Mononuclear cell (primary cell): ENCODE data around the gene CALML6. TPM values are rescaled to one million over a fixed set of nuclear protein-coding genes. Genes with fewer than 3 reads are reported as not detected.

ENCODE experiments used
- H3K27me3 ChIP-seq: 2 replicates; pipeline ENCODE4 v1.6.0; 2011; ENCODE audit warnings: low read length, control low read depth; ENCODE audit not compliant: insufficient read depth
- H3K4me1 ChIP-seq: 2 replicates; pipeline ENCODE4 v1.5.1; 2011; ENCODE audit warnings: mild to moderate bottlenecking, low read length, control low read depth; ENCODE audit not compliant: insufficient read depth
- H3K4me3 ChIP-seq: 2 replicates; pipeline ENCODE4 v1.5.1; 2011; ENCODE audit warnings: mild to moderate bottlenecking, low read length, moderate library complexity
- H3K9me3 ChIP-seq: 2 replicates; pipeline ENCODE4 v1.5.1; 2011; ENCODE audit warnings: low read depth, mild to moderate bottlenecking, control low read depth, low read length
- total RNA-seq: library from RNA; depleted of rRNA; stranded (reverse); fragments of >200 nt; gene quantifications from one replicate; pipeline ENCODE4 v1.2.3, GENCODE V29; 2012

CALML6 gene
- total RNA-seq, 1 donor: not detected

- Histone ChIP-seq H3K27me3 (no peaks in the 10 kb centered on the region), H3K4me1 (peaks cover 52% of the 10 kb centered on the region), H3K9me3 (no peaks in the 10 kb centered on the region), H3K4me3 (peak overlapping the region; percentile 74)
These were observed 25.8 kb upstream of the CALML6 start for GRCh38 chr1:1889090-1889750.

DNA sequence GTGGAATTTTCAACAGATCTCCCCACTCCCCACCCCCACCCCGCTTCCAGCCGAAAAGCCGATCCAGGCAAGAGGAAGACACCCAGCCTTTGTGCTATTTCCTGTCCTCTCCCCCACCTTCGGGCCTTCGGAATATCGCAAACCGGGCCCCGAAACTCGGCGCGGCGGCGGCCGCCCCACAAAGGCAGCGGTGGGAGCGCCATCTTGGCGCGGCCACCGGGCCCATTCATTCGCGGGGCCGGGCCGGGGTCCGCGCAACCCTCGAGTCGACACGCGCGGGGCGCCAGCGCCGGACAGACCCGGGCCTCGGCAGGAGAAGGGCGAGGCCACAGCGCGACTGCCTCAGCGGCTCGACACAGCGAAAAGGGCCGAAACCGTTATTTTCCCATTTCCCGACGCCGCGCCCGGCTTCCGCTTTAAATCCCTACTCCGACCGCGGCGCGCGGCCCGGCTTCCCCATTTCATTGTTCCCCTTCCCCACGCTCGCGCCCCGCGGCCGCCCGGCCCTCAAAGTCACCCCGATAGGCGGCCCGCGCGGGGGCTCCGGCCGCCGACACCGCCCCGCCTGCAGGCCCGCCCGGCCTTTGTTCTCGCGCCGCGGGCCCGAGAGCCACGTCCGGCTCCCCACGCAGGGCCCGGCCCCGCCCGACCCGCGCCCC, 25.1 kb upstream of the CALML6 start:
- peaks cover 58% of the 10 kb centered on the region for H3K4me1 ChIP-seq
- H3K27me3 ChIP-seq: no peaks in the 10 kb centered on the region
- no peaks in the 10 kb centered on the region for H3K9me3 ChIP-seq
- peak overlapping the region; percentile 74 for H3K4me3 ChIP-seq

DNA sequence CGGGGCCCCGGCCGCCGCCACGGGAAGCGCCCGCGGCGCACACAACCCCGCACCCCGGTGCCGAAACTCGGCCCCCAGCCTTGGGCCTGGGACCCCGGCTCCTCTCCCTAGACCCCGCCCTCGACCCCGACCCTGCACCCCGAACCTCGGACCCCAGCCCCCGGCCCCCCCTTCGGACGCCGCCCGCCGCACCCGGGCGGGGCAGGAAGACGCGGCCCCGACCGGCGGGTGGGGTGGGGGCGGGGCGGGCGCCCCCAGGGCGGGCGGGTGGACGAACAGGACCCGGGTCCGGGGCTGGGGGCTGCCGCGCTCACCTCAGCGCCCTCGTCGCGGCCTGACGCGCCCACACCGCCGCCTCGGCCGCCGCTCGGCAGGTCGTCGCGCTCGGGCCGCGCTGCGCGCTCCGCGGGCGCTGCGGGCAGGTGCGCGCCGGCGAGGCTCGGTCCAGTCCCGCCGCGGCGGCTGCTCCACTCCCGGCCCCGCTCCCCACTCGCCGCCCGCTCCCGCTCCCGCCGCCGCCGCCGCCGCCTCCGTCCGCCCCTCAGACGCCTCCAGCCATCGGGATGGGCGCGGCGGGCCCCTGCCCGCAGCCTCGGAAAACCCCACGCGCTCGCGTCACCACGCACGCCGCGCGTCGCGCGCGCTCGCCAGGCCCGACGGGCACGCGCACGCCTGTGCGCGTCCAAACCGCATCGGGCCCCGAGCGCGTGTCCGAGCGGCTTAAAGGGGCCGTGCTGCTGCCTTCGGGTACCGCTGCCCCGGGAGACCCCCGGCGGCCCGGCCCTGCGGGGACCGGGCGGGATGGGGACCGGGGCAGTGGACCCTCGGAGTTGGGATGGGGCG, 24.3 kb upstream of the CALML6 start, which contains the start of gene GNB1:
Gene GNB1, minus strand, starts transcription at position 582 of the 843 bp plus-strand sequence. CDS start 65,634 bp downstream, outside the sequence.
- H3K27me3 ChIP-seq: no peaks in the 10 kb centered on the region
- H3K9me3 ChIP-seq: no peaks in the 10 kb centered on the region
- peaks cover 58% of the 10 kb centered on the region for H3K4me1 ChIP-seq
- H3K4me3 ChIP-seq: peak within 1 kb of the TSS; percentile 74

GRCh38 chr1:1891349-1892078, 23.5 kb upstream of the CALML6 start:
- Histone ChIP-seq H3K4me1 (peaks cover 52% of the 10 kb centered on the region), H3K9me3 (no peaks in the 10 kb centered on the region), H3K27me3 (no peaks in the 10 kb centered on the region), H3K4me3 (peak overlapping the region; percentile 74)

DNA sequence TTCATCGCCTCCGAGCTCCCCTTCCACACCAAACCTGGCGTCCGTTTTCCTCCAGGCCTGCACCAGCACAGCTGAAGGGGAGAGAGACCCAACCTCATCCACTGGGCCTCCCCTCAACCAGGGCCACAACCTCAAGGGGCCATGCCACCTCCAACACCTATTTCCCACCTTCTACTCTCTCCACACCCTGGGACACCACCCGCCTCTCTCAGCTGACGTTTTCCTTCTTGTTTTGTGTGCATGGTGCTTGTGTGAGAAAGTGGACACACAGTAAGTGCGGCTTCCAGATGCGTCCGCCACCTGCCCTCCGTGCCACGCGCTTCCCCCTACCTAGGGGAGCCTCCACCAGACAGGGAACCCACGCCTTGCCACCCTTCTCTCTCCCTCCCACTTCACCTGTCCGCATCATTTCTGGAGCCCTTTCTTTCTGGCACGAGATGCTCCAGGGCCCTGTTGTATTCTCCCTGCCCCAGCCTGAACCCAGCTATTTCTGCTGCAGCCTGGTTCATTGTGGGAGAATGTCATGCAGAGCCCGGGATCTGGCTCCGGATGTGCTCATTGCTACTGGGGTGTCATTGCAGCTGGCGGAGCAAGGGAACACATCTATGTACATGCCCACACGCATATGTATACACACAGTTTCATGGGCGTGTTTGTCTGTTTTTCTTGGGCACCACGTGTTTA, 22.8 kb upstream of the CALML6 start:
- no peaks in the 10 kb centered on the region for H3K27me3 ChIP-seq
- peaks cover 45% of the 10 kb centered on the region for H3K4me1 ChIP-seq

DNA sequence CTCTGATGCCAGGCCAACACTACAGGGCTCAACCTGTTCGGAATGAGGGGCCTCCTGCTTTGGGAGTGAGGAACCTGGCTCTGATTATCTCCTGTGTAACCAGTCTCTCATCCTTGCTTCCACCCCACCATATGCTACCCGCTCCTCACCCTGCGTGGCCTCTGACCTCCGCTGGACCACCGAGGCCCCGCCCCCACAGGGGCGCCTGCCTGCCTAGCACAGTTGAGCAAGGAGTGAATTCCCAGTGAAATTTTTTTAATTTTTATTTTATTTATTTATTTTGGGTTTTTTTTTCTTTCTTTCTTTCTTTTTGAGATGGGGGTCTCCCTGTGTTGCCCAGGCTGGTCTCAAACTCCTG, 22.3 kb upstream of the CALML6 start:
- Histone ChIP-seq H3K9me3 (no peaks in the 10 kb centered on the region), H3K4me1 (peaks cover 40% of the 10 kb centered on the region), H3K4me3 (no peak overlapping the region), H3K27me3 (no peaks in the 10 kb centered on the region)

More for the DNA sequence above, 22.8 kb upstream of the CALML6 start:
- Histone ChIP-seq H3K4me3 (no peak overlapping the region), H3K9me3 (no peaks in the 10 kb centered on the region)

DNA sequence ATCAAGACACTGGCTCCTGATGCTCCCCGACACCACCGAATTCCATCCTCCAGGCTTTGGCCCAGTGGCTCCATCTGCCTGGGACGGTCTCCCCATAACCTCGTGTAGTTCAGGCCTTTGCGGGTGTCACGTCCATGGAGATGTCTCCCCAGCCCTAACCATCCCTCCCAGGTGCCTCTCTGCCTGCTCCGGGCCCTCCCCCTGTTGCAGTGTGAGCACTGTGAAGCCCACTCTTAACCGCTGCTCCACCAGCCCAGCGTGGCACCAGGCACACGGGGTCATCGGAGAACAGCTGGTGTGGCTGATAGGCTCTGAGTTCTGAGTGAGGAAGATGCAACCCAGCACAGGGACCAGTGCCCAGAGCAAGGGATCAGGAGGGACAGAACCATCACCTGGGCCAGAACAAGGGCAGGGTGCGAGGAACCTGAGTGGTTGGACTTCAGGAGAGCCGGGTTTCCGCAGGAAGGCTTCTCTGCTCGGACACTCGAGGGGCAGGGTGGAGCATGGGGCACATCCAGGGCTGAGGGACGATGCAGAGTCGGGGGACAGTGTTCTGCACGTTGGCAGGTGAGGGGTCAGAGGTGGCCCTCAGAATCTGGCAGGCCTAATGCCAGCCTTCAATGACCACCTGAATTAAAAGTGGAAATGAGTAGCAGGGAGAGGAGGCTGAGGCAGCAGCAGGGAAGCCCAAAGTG, 21.6 kb upstream of the CALML6 start:
- Histone ChIP-seq H3K4me3 (no peak overlapping the region), H3K27me3 (no peaks in the 10 kb centered on the region), H3K9me3 (no peaks in the 10 kb centered on the region), H3K4me1 (peaks cover 33% of the 10 kb centered on the region)

DNA sequence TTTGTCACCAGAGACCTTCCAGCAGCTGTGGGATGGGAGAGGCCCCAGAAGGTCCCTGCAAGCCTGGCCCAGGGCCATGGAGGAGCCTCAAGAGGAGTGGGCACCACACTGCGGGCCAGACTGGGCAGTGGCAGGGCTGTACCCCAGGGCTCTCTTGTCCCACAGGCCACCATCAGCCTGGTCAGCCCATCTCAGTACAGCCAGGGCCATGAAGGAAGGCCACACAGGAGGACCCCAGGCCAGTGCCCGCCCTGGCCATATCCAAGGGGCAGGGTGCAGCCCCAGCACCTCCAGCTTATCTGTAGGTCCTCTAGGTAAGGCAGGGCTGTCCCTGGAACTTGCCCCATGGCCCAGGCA, 21.1 kb upstream of the CALML6 start:
- Histone ChIP-seq H3K4me3 (no peak overlapping the region), H3K9me3 (no peaks in the 10 kb centered on the region), H3K4me1 (peaks cover 27% of the 10 kb centered on the region), H3K27me3 (no peaks in the 10 kb centered on the region)

DNA sequence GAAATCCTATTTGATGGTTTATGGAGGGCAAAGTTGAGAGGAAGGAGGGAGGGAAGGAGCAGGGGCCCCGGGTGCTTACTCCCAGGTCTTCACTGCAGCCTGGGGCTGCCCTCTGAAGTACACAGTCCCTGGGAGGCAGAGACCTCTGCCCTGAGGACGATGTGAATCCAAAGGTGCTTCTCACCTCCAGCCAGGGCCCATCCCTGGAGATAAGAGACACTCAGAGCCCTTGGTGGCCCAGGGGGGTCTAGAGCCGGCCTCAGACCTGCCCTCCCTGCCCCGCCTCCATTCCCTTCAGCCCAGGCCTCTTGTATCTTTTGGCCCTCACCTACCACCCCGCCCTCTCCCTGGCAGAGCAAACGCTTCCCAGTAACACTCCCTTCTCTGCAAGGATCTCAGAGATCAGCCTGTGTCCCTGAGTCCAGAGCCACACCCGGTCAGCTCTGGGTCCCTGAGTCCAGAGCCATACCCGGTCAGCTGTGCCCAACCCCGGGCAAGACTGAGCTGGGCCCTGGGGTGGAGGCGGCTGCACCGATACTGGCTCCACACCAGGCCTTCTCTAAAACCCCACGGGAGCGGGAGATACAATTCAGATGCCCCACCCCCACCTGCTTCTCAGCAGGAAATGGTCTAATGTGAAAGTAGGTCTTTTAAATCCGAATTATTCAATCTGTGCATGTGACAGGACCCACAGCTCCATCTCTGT, 20.6 kb upstream of the CALML6 start:
- no peaks in the 10 kb centered on the region for H3K9me3 ChIP-seq
- H3K4me1 ChIP-seq: peaks cover 30% of the 10 kb centered on the region
- H3K4me3 ChIP-seq: no peak overlapping the region
- H3K27me3 ChIP-seq: no peaks in the 10 kb centered on the region

- Histone ChIP-seq H3K4me1 (peaks cover 35% of the 10 kb centered on the region), H3K4me3 (no peak overlapping the region), H3K27me3 (no peaks in the 10 kb centered on the region), H3K9me3 (no peaks in the 10 kb centered on the region)
These were observed 20.0 kb upstream of the CALML6 start for GRCh38 chr1:1895060-1895418.

DNA sequence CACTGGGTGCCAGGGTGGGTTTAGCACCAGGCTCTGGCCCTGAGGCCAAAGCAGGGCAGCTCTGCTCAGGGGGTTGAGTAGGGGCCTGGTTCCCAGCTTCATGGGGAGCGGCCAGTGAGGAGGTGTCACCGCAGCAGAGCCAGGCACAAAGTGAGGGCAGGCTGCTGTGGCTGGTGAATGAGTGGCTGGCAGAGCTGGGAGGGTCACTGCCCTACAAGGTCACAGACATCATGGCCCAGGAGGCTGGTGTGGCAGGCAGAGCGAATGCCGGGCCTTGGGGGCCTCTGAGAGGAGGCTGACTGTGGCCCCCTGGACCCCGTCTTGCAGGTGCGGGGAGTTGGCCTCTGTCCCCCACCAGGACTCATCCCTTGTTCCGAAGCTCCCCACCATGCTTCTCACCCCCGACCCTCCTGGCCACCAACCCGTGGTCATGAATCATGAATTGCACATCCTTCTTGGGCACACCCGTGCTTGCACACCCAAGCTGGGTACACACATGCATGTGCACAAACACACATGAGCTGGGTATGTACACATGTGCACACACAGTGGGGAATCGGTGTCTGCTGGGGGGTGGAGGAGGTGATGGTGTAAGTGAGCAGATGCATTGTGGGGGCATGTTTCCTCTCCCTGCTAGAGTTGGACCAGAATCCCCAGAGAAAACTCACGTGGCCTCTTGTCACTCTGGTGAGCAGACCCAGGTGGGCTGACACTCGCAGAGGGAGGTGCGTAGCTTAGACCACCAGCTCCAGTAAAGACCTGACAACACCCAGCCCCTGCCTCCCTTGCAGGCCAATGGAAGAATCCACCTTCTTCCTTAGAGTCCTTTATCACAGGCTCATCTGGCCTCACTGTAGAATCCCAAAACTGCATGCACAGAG, 19.4 kb upstream of the CALML6 start:
- Histone ChIP-seq H3K4me3 (no peak overlapping the region), H3K9me3 (no peaks in the 10 kb centered on the region), H3K27me3 (no peaks in the 10 kb centered on the region), H3K4me1 (peaks cover 35% of the 10 kb centered on the region)

- peaks cover 24% of the 10 kb centered on the region for H3K4me1 ChIP-seq
- H3K9me3 ChIP-seq: no peaks in the 10 kb centered on the region
- no peaks in the 10 kb centered on the region for H3K27me3 ChIP-seq
- H3K4me3 ChIP-seq: no peak overlapping the region
These were observed 16.7 kb upstream of the CALML6 start for GRCh38 chr1:1898246-1898933.
